ENCODE data around the gene GID4.

GID4 gene

DNA sequence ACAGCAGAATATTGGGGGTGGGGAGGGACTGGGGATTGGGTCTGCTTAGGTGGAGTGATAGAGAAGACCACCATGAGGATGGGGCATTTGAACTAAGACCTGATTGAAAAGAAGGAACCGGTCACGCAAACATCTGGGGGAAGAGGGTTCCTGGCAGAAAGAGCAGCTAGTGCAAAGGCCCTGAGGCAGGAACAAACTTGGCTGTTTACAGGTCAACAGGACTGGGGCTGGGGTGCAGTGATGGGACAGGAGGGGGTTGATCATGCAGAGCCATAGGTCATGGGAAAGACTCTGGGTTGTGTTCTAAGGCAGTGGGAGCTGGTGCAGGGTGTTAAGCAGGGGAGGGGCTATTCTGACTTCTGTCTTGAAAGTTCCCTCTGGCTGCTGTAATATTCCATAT lies 50.4 kb downstream of the GID4 start:
- no peak for ATAC-seq (ENCODE audit: insufficient read depth, low read depth)
- Histone ChIP-seq H4K20me1 (ENCODE audit: insufficient read depth, low read length) (0 out of 2 replicates have a peak, but pooled peaks cover 2% of the 10 kb centered on the region), H3K27ac (ENCODE audit: low read length) (no peak overlapping the region), H3K4me3 (ENCODE audit: low read depth in 1 of 2, low read length in 2 of 2) (peak overlapping the region in 1 of 2 experiments; percentile 34; a peak in 1 of 4 replicates), H3K9ac (ENCODE audit: low read depth, low read length) (peak overlapping the region; percentile 83; the same call in 1 of the 2 replicates), H3K9me3 (ENCODE audit: insufficient read depth, low read length, severe bottlenecking) (no peaks in the 10 kb centered on the region), H3K27me3 (ENCODE audit: insufficient read depth, low read length, poor library complexity) (no peaks in the 10 kb centered on the region), H2AFZ (ENCODE audit: low read depth, low read length) (no peak overlapping the region), H3K4me2 (ENCODE audit: insufficient read depth, low read length) (peak overlapping the region; percentile 91), H3K79me2 (ENCODE audit: insufficient read depth, low read length) (peaks cover 35% of the 10 kb centered on the region), H3K4me1 (ENCODE audit: insufficient read depth, low read length) (peaks cover 31% of the 10 kb centered on the region), H3K36me3 (ENCODE audit: insufficient read depth, low read length) (peaks cover 32% of the 10 kb centered on the region)
- no peak for TF ChIP-seq EZH2 (IDR thresholded peaks at IDR 0.05; ENCODE audit: borderline replicate concordance, low read depth, low read length, severe bottlenecking)
- TF ChIP-seq, protein P1, sequence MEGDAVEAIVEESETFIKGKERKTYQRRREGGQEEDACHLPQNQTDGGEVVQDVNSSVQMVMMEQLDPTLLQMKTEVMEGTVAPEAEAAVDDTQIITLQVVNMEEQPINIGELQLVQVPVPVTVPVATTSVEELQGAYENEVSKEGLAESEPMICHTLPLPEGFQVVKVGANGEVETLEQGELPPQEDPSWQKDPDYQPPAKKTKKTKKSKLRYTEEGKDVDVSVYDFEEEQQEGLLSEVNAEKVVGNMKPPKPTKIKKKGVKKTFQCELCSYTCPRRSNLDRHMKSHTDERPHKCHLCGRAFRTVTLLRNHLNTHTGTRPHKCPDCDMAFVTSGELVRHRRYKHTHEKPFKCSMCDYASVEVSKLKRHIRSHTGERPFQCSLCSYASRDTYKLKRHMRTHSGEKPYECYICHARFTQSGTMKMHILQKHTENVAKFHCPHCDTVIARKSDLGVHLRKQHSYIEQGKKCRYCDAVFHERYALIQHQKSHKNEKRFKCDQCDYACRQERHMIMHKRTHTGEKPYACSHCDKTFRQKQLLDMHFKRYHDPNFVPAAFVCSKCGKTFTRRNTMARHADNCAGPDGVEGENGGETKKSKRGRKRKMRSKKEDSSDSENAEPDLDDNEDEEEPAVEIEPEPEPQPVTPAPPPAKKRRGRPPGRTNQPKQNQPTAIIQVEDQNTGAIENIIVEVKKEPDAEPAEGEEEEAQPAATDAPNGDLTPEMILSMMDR (IDR thresholded peaks at IDR 0.05; ENCODE audit: borderline replicate concordance, extremely low read depth, low read length, poor library complexity, severe bottlenecking): no peak
- DNase-seq: no peak

DNA sequence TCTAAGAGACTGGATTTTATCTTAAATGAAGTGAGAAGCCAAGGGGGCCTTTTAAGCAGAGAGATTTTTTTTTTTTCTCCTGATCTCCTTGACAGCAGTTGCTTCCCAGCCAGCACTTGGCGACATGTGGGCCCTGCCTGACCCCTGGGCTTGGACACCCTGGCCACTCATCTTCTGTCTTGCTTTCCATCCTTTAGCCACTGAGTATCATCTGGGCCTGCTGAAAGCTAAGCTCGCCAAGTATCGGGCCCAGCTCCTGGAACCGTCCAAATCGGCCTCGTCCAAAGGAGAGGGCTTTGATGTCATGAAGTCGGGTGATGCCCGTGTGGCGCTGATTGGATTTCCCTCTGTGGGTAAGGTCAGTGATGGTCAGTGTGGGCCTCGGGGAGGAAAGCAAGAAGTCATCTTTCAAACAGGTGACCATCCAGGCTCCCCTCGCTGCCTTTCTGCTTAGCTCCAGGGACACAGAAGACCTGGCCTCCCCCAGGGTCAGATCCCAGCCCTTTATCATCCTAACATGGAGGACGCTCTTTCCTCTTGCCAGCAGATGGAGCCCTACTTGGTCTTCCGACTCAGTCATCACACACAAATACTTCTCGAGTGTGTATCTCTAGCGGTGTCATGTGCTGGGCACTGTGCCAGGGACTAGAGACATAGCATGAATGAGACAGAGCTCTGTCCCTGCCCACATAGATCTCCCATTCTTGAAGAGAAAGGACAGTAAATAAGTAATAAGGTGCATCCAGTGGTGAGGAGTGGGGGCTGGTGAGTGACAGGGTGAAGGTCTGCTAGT lies 54.6 kb downstream of the GID4 start:
- H3K9me3 ChIP-seq (ENCODE audit: insufficient read depth, low read length, severe bottlenecking): no peaks in the 10 kb centered on the region
- no peak overlapping the region for H3K27ac ChIP-seq (ENCODE audit: low read length)
- H3K4me2 ChIP-seq (ENCODE audit: insufficient read depth, low read length): no peak overlapping the region
- peaks cover 11% of the 10 kb centered on the region for H3K4me1 ChIP-seq (ENCODE audit: insufficient read depth, low read length)
- H3K9ac ChIP-seq (ENCODE audit: low read depth, low read length): no peak overlapping the region
- H3K36me3 ChIP-seq (ENCODE audit: insufficient read depth, low read length): peaks cover 65% of the 10 kb centered on the region
- H3K27me3 ChIP-seq (ENCODE audit: insufficient read depth, low read length, poor library complexity): no peaks in the 10 kb centered on the region
- H2AFZ ChIP-seq (ENCODE audit: low read depth, low read length): no peak overlapping the region
- peak; percentile 68 for ATAC-seq (ENCODE audit: insufficient read depth, low read depth)
- H4K20me1 ChIP-seq (ENCODE audit: insufficient read depth, low read length): 0 out of 2 replicates have a peak, but pooled peaks cover 2% of the 10 kb centered on the region
- TF ChIP-seq, protein P1 (IDR thresholded peaks at IDR 0.05; ENCODE audit: borderline replicate concordance, extremely low read depth, low read length, poor library complexity, severe bottlenecking): peak; percentile 63
- TF ChIP-seq EZH2 (IDR thresholded peaks at IDR 0.05; ENCODE audit: borderline replicate concordance, low read depth, low read length, severe bottlenecking): no peak
- no peak overlapping the region for H3K4me3 ChIP-seq (ENCODE audit: low read depth in 1 of 2, low read length in 2 of 2)
- DNase-seq: peak; percentile 40
- peaks cover 18% of the 10 kb centered on the region for H3K79me2 ChIP-seq (ENCODE audit: insufficient read depth, low read length)

DNA sequence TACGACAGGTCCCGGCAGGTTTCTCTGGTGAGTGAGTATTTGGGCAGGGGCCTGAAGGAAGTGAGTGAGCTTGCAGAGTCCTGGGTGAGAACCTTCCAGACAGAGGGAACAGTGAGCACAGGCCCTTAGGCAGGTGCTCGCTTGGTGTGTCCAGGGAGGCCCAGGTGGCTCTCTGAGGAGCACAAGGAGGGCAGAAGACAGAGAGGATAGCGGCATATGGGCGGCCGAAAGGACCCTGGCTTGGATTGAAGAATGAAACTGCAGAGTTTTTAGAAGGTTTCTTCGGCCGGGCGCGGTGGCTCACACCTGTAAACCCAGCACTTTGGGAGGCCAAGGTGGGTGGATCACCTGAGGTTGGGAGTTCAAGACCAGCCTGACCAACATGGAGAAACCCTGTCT lies 55.2 kb downstream of the GID4 start:
- no peak overlapping the region for H3K9ac ChIP-seq (ENCODE audit: low read depth, low read length)
- peaks cover 71% of the 10 kb centered on the region for H3K36me3 ChIP-seq (ENCODE audit: insufficient read depth, low read length)
- H3K27ac ChIP-seq (ENCODE audit: low read length): no peak overlapping the region
- no peaks in the 10 kb centered on the region for H3K9me3 ChIP-seq (ENCODE audit: insufficient read depth, low read length, severe bottlenecking)
- TF ChIP-seq, protein P1 (IDR thresholded peaks at IDR 0.05; ENCODE audit: borderline replicate concordance, extremely low read depth, low read length, poor library complexity, severe bottlenecking): no peak
- no peak for TF ChIP-seq EZH2 (IDR thresholded peaks at IDR 0.05; ENCODE audit: borderline replicate concordance, low read depth, low read length, severe bottlenecking)
- H3K4me1 ChIP-seq (ENCODE audit: insufficient read depth, low read length): peaks cover 5% of the 10 kb centered on the region
- no peak overlapping the region for H3K4me2 ChIP-seq (ENCODE audit: insufficient read depth, low read length)
- H3K79me2 ChIP-seq (ENCODE audit: insufficient read depth, low read length): peaks cover 12% of the 10 kb centered on the region
- H3K27me3 ChIP-seq (ENCODE audit: insufficient read depth, low read length, poor library complexity): no peaks in the 10 kb centered on the region
- 0 out of 2 replicates have a peak, but pooled peaks cover 2% of the 10 kb centered on the region for H4K20me1 ChIP-seq (ENCODE audit: insufficient read depth, low read length)
- H3K4me3 ChIP-seq (ENCODE audit: low read depth in 1 of 2, low read length in 2 of 2): no peak overlapping the region
- no peak overlapping the region for H2AFZ ChIP-seq (ENCODE audit: low read depth, low read length)
- ATAC-seq (ENCODE audit: insufficient read depth, low read depth): no peak
- DNase-seq: no peak

Data from DND-41 (cell line).